BLaER1 treated with 17β-estradiol and CSF1 and Interleukin-3, amounts not matched to agents 10 nM and 100 nM (cell line): Measurements from ENCODE around the gene RHOBTB3.

Source experiments
- H3K27ac ChIP-seq, 11 experiments: shearing (Covaris generic); formaldehyde crosslinking; 2 replicates each; pipeline ENCODE4 v1.8.1; 2022
- H3K27me3 ChIP-seq, 11 experiments: shearing (Covaris generic); formaldehyde crosslinking; 2 replicates each; pipeline ENCODE4 v1.8.1; 2022
- H3K36me3 ChIP-seq, 11 experiments: shearing (Covaris generic); formaldehyde crosslinking; 2 replicates each; pipeline ENCODE4 v1.8.1; 2022
- H3K4me1 ChIP-seq, 10 experiments: shearing (Covaris generic); formaldehyde crosslinking; 2 replicates each; pipeline ENCODE4 v1.8.1; 2022
- H3K4me2 ChIP-seq, 11 experiments: shearing (Covaris generic); formaldehyde crosslinking; 2 replicates each; pipeline ENCODE4 v1.8.1; 2022
- H3K4me3 ChIP-seq, 10 experiments: shearing (Covaris generic); formaldehyde crosslinking; 2 replicates each; pipeline ENCODE4 v1.8.1; 2022
- H3K9ac ChIP-seq, 11 experiments: shearing (Covaris generic); formaldehyde crosslinking; 2 replicates each; pipeline ENCODE4 v1.8.1; 2022
- H3K9me3 ChIP-seq, 11 experiments: shearing (Covaris generic); formaldehyde crosslinking; replicated peaks in 1 of 11; 2 replicates each; pipeline ENCODE4 v1.8.1; 2022
- H4K20me1 ChIP-seq, 11 experiments: shearing (Covaris generic); formaldehyde crosslinking; 2 replicates each; pipeline ENCODE4 v1.8.1; 2022
- Cebpa-rat ChIP-seq, 11 experiments: shearing (Covaris generic); IDR thresholded peaks; 2 replicates each; pipeline ENCODE4 v1.8.1; 2022

Gene RHOBTB3

GRCh38 chr5:95823738-95824609 is 92.8 kb downstream of the RHOBTB3 start:
- Histone ChIP-seq H3K4me1 (peaks cover 40 to 62% (median 51%) of the 10 kb centered on the region in 10 experiments), H3K4me3 (peak overlapping the region; percentile 79 to 97 (median 88)), H3K9ac (peak overlapping the region; percentile 80 to 90 (median 87)), H3K27ac (peak overlapping the region; percentile 84 to 96 (median 89)), H3K4me2 (peak overlapping the region; percentile 90 to 99 (median 97)), H3K9me3 (no peaks in the 10 kb centered on the region), H4K20me1 (peaks cover 24 to 32% (median 29%) of the 10 kb centered on the region in 11 experiments; a peak in 18 of 22 replicates), H3K27me3 (no peaks in the 10 kb centered on the region), H3K36me3 (peaks cover 11 to 30% (median 25%) of the 10 kb centered on the region in 11 experiments; a peak in 19 of 22 replicates)
- no peak for TF ChIP-seq Cebpa-rat (IDR thresholded peaks at IDR 0.05)

- Histone ChIP-seq H3K27ac (peak overlapping the region; percentile 84 to 96 (median 89)), H4K20me1 (peaks cover 20 to 25% (median 22%) of the 10 kb centered on the region in 11 experiments; a peak in 18 of 22 replicates), H3K36me3 (peaks cover 4 to 22% (median 17%) of the 10 kb centered on the region in 11 experiments; a peak in 17 of 22 replicates), H3K9me3 (no peaks in the 10 kb centered on the region), H3K27me3 (no peaks in the 10 kb centered on the region), H3K4me2 (peak overlapping the region; percentile 90 to 99 (median 97)), H3K9ac (peak overlapping the region; percentile 80 to 90 (median 87); a peak in 18 of 22 replicates), H3K4me3 (peak overlapping the region in 7 of 10 experiments; percentile 79 to 97 (median 91); a peak in 10 of 20 replicates), H3K4me1 (peaks cover 32 to 59% (median 49%) of the 10 kb centered on the region in 10 experiments)
- TF ChIP-seq Cebpa-rat (IDR thresholded peaks at IDR 0.05) = no peak
Measured at GRCh38 chr5:95824747-95825146, 93.6 kb downstream of the RHOBTB3 start.

GRCh38 chr5:95825495-95825894 is 94.4 kb downstream of the RHOBTB3 start:
- no peak for TF ChIP-seq Cebpa-rat (IDR thresholded peaks at IDR 0.05)
- Histone ChIP-seq H3K4me1 (peaks cover 25 to 61% (median 46%) of the 10 kb centered on the region in 10 experiments), H4K20me1 (peaks cover 13 to 17% (median 14%) of the 10 kb centered on the region in 11 experiments; a peak in 18 of 22 replicates), H3K9me3 (peaks cover 0 to 6% (median 0%) of the 10 kb centered on the region in 11 experiments; a peak in 4 of 22 replicates), H3K4me2 (peak overlapping the region in 5 of 11 experiments; percentile 48 to 99 (median 97); a peak in 10 of 22 replicates), H3K36me3 (peaks cover 0 to 15% (median 10%) of the 10 kb centered on the region in 11 experiments; a peak in 15 of 22 replicates), H3K9ac (no peak overlapping the region), H3K27ac (peak overlapping the region in 4 of 11 experiments; percentile 16 to 30 (median 23); a peak in 4 of 22 replicates), H3K27me3 (no peaks in the 10 kb centered on the region), H3K4me3 (no peak overlapping the region)

GRCh38 chr5:95826949-95827891 is 96.1 kb downstream of the RHOBTB3 start:
- H3K4me1 ChIP-seq = peaks cover 22 to 77% (median 50%) of the 10 kb centered on the region in 10 experiments
- no peak for TF ChIP-seq Cebpa-rat (IDR thresholded peaks at IDR 0.05)
- no peaks in the 10 kb centered on the region; a peak in 1 of 22 replicates for H4K20me1 ChIP-seq
- H3K4me2 ChIP-seq = peak overlapping the region in 6 of 11 experiments; percentile 9 to 99 (median 66); a peak in 10 of 22 replicates
- peaks cover 0 to 11% (median 0%) of the 10 kb centered on the region in 11 experiments; a peak in 5 of 22 replicates for H3K9me3 ChIP-seq
- H3K27me3 ChIP-seq = no peaks in the 10 kb centered on the region
- H3K9ac ChIP-seq = no peak overlapping the region; a peak in 1 of 22 replicates
- H3K4me3 ChIP-seq = no peak overlapping the region
- H3K27ac ChIP-seq = peak overlapping the region in 4 of 11 experiments; percentile 11 to 51 (median 22); a peak in 5 of 22 replicates
- H3K36me3 ChIP-seq = 0 out of 22 replicates have a peak, but pooled peaks cover 0 to 3% (median 0%) of the 10 kb centered on the region in 11 experiments

GRCh38 chr5:95827892-95828246 is 96.7 kb downstream of the RHOBTB3 start:
- peak overlapping the region in 5 of 11 experiments; percentile 5 to 51 (median 33); a peak in 6 of 22 replicates for H3K27ac ChIP-seq
- peak overlapping the region in 6 of 11 experiments; percentile 9 to 99 (median 66); a peak in 10 of 22 replicates for H3K4me2 ChIP-seq

GRCh38 chr5:95830226-95830625 is 99.1 kb downstream of the RHOBTB3 start:
- peaks cover 15 to 76% (median 50%) of the 10 kb centered on the region in 10 experiments for H3K4me1 ChIP-seq
- H3K9me3 ChIP-seq = peaks cover 0 to 18% (median 0%) of the 10 kb centered on the region in 11 experiments; a peak in 6 of 22 replicates
- no peak overlapping the region for H3K4me2 ChIP-seq
- H3K9ac ChIP-seq = no peak overlapping the region
- 0 out of 22 replicates have a peak, but pooled peaks cover 0 to 3% (median 0%) of the 10 kb centered on the region in 11 experiments for H3K36me3 ChIP-seq
- no peaks in the 10 kb centered on the region for H3K27me3 ChIP-seq
- H3K4me3 ChIP-seq = no peak overlapping the region
- no peak for TF ChIP-seq Cebpa-rat (IDR thresholded peaks at IDR 0.05)
- 0 out of 22 replicates have a peak overlapping the region, but pooled peaks of 1 of the 11 experiments have one; percentile 37 for H3K27ac ChIP-seq
- no peaks in the 10 kb centered on the region for H4K20me1 ChIP-seq

More at GRCh38 chr5:95827892-95828246, 96.7 kb downstream of the RHOBTB3 start:
- no peaks in the 10 kb centered on the region for H3K27me3 ChIP-seq
- no peak for TF ChIP-seq Cebpa-rat (IDR thresholded peaks at IDR 0.05)
- H3K9me3 ChIP-seq = peaks cover 0 to 11% (median 0%) of the 10 kb centered on the region in 11 experiments; a peak in 5 of 22 replicates
- H3K4me3 ChIP-seq = no peak overlapping the region
- no peak overlapping the region for H3K9ac ChIP-seq
- peaks cover 21 to 83% (median 57%) of the 10 kb centered on the region in 10 experiments for H3K4me1 ChIP-seq
- H4K20me1 ChIP-seq = no peaks in the 10 kb centered on the region
- 0 out of 22 replicates have a peak, but pooled peaks cover 0 to 3% (median 0%) of the 10 kb centered on the region in 11 experiments for H3K36me3 ChIP-seq

GRCh38 chr5:95832664-95833063 is 101.5 kb downstream of the RHOBTB3 start:
- Histone ChIP-seq H3K27me3 (no peaks in the 10 kb centered on the region), H3K4me1 (peaks cover 32 to 74% (median 59%) of the 10 kb centered on the region in 10 experiments), H3K4me2 (peak overlapping the region; percentile 80 to 99 (median 96); a peak in 18 of 22 replicates), H4K20me1 (no peaks in the 10 kb centered on the region), H3K36me3 (0 out of 22 replicates have a peak, but pooled peaks cover 0 to 3% (median 0%) of the 10 kb centered on the region in 11 experiments), H3K27ac (peak overlapping the region in 10 of 11 experiments; percentile 88 to 98 (median 96); a peak in 18 of 22 replicates), H3K9me3 (peaks cover 0 to 18% (median 0%) of the 10 kb centered on the region in 11 experiments; a peak in 6 of 22 replicates), H3K9ac (peak overlapping the region in 2 of 11 experiments; percentile 9 to 93; a peak in 1 of 22 replicates), H3K4me3 (peak overlapping the region in 1 of 10 experiments; percentile 65; a peak in 1 of 20 replicates)
- TF ChIP-seq Cebpa-rat (IDR thresholded peaks at IDR 0.05) = no peak
